HG03558 (cell line): Measurements from ENCODE around the gene CHAD.
"Not testable (repeated sequence)": the region's sequence is repeated elsewhere in the genome, so short reads cannot be mapped to it uniquely, and the experiment has no call there.

Experiments
- ATAC-seq: cut with Tn5 transposase; IDR thresholded peaks from one replicate; pipeline ENCODE4 v1.9.1; 2021; ENCODE audit warnings: moderate number of reproducible peaks; ENCODE audit not compliant: unreplicated experiment; ENCODE audit errors: extremely low read depth

The CHAD gene

GRCh38 chr17:50432125-50432762 is 36.4 kb downstream of the CHAD start:
- no peak for ATAC-seq

GRCh38 chr17:50430821-50431618 is 37.7 kb downstream of the CHAD start:
- ATAC-seq: no peak

GRCh38 chr17:50429793-50430192 is 38.9 kb downstream of the CHAD start:
- ATAC-seq: no peak

DNA sequence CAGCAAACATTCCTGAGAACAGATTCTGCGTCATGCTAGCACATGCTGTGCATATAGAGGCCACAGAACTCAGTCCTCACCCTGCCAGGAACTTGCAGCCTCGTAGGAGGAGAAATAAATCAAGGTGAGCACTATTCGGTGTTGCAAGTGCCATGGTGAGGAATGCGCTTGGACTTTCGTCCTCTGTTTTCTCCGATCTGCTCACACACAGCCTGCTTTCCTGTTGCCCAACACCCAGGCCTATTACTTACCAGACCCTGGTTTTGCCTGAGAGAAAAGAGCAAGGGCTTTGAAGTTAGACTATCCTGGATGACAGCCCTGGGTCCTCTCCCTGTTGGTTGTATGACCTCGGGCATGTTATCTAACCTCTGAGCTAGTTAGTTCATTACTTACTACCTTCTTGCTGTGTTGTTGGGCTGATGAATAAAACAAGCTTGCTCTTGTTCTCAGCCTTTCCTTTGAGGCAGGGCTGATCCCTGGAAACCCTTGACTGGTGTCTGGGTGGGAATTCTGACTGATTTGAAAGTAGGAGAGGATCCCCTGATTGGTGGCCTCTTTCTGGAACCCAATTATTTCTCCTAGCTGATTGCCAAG is 39.8 kb downstream of the CHAD start:
- ATAC-seq: no peak

DNA sequence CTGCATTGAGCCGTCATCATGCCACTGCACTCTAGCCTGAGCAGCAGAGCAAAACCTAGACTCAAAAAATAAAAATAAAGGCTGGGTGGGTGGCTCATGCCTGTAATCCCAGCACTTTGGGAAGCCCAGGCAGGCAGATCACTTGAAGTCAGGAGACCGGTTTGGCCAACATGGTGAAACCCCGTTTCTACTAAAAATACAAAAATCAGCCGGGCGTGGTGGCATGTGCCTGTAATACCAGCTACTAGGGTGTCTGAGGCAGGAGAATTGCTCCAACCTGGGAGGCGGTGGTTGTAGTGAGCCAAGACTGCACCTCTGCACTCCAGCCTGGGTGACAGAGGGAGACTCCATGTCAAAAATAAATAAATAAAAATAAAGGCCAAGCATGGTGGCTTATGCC is 40.6 kb downstream of the CHAD start:
- not testable (repeated sequence) for ATAC-seq

DNA sequence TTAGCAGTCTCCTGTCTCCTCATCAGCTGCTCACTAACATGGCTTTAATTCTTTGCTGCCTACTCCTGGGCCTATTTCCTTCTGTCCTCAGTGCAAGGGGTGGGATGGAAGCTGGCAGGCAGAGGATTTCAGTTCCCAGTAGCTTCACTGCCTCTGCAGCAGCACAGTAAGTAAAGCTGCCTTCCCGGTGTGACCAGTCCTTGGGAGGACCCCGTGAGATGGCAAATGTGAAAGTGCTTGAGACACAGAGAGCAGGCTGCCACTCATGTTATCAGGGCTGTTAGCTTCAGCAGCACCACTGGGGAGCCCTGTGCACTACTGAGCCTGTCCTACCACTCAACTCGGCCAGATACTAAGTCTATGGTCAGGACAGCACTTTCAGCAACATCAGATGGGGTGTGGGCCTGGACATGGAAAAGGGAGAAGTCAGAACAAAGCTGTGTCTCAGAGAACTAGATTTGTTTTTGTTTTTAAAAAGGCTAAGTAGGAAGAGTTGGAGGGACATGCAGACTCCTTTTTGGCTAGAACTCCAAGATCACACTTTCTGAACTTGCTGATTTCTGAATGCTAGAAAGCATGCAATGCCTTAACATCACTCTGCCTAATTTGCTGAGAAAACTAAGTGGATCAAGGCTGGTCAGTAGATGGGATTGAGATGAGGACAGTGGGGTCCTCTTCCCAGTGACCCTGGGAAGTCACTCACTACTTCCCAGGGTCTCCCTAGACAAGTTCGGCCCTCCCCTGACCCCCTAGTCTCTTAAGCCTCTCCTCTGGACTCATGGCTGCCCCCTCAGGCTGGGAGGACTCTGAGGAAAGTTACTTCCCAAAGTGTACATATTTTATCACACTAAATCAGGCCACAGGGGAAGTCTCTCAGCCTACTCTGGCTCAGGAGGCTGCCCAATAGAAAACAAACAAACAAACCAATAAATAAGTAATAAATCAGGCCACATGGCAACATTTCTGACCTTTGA is 41.6 kb downstream of the CHAD start:
- ATAC-seq: no peak

DNA sequence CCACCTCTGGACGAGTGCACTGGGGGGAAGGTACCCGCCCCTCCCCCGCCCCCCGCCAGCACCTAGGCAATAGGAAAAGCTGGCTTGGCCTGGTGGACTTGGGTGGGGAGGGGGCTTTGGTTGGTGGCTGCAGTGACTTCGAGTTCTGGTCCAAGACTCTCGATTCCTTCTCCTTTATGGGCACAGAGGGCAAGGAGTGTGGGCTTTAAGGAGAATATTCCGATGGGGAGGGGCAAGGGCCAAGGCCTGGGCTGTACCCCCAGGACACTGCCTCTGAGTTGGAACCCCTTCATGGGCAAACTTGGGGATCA is 42.3 kb downstream of the CHAD start:
- no peak for ATAC-seq

DNA sequence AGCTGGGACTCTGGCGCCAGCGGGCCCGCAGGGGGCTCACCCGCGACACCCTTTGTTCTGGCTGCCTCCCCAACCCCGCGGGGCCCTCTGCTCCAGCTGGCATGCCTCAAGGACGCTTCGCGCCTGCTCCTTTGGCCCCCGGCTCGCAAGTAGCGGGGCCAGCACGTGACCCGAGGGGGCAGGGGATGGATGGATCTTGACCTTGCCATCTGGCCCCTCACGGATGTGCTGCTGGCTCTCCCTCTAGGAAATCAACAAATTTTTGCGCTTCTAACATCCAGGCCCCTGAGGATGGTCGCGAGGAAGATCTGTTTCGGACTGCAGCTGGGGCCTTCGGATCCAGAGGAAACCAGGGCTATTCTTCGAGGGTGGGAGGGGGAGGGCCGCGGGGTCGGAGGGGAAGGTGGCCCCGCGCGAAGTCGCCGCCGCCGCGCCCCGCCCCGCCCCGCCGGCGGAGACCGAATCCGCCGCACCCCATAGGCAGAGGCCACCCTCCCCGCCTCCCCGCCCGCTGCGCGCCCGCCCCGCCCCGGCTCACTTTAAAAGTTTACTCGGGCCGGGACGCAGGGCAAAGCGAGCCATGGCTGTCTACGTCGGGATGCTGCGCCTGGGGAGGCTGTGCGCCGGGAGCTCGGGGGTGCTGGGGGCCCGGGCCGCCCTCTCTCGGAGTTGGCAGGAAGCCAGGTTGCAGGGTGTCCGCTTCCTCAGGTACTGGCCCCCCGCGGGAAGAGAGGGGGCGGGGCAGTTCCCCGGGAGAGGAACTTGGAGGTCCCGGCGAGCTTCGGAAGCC is 42.8 kb downstream of the CHAD start, which contains the start of gene ACSF2:
TSS of gene ACSF2 (plus strand) at position 537 of the 790 bp plus-strand sequence. CDS start at position 581, 44 bp downstream.
- no peak for ATAC-seq

DNA sequence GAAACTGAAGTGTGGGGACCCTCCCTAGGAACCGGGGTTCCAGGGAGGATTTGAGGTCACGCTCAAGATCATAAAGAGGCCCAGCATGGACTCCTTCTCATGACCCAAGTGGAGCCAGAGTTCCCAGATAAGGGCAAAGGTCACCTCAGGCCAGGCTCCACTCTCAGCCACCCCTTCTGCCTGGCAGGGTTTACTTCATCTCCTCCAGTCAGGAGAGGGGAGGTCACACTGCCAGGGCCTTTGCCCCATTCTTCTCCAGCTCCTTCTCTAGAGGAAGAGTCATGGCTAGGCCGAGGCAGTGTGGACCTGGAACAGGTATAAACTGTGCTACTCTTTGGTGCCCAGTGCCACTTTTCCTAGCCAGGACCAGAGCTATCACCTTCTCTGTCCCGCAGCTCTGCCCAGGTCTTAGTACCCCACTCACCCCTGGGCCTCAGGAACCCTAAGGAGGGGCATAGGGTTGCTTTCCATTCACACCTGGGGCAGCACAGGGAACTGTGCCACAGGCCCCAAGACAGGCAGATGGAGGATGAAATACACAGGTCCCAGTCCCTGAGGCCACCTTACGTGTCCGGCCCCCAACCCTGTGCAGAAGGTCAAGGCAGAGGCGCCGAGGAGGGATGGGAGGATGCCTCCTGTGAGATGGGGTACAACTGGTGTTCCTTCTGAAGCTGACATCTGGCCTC is 43.5 kb downstream of the CHAD start:
- ATAC-seq: no peak

GRCh38 chr17:50424246-50424995 is 44.3 kb downstream of the CHAD start:
- no peak for ATAC-seq

GRCh38 chr17:50423553-50424159 is 45.0 kb downstream of the CHAD start:
- ATAC-seq: no peak

DNA sequence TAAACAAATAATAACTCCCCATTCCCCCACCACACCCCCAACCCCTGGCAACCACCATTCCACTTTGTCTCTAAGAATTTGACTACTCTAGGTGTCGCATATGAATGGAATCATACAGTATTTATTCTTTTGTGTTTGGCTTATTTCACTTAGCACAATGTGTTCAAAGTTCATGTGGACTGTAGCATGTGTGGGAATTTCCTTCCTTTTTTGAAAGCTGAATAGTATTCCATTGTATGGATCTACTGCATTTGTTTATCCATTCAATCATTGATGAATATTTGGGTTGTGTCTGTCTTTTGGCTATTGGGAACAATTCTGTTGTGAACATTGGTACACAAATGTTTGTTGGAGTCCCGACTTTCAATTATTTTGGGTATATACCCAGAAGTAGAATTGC is 45.9 kb downstream of the CHAD start:
- no peak for ATAC-seq

GRCh38 chr17:50421308-50422051 is 47.2 kb downstream of the CHAD start:
- ATAC-seq: no peak

GRCh38 chr17:50420419-50421112 is 48.1 kb downstream of the CHAD start:
- no peak for ATAC-seq

DNA sequence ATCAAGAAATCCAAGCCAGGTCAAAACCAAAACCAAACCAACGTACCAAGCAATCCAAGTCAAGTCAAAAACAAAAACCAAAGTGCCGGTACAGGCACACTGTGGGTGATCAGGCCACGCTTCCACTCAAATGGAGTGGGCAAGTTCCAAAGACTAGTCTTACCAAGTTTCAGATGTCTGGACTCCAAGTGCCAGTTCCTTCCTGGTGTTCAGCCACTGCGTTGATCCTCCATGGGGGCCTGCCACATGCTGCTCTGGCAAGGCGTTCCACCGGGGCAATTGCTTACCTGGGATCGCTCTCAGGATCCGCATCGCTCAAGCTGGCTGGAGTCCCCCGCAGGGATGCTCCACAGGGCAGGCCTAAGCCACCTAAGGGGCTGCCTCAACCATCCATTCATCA is 49.1 kb downstream of the CHAD start:
- ATAC-seq: not testable (repeated sequence)

DNA sequence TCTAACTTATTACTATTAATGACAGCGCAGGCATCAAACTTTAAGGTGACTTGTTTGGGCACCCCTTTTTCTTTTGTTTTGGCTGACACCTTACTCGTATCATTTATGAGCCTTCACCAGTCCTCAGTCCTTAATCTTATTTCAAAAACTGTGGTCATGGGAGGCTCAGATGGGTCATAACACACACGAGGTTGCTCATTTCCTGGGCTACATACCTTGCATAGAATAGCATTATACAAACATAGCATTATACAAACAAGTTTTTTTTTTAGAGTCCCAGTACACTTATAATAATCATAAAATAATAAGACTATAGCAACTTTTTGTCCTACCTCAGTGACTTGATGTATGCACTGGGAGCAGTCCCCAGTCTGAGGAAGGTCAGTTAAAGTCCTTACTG is 53.9 kb downstream of the CHAD start:
- no peak for ATAC-seq
